WTC11 (cell line): Measurements from ENCODE around the gene IDH3B. TPM values are rescaled to one million over a fixed set of nuclear protein-coding genes. Genes with fewer than 3 reads are reported as not detected.
"Not testable (repeated sequence)": the region's sequence is repeated elsewhere in the genome, so short reads cannot be mapped to it uniquely, and the experiment has no call there.

Experiments used
- ATAC-seq: fragments of 200-7000 bp; cut with Tn5 transposase; 2 replicates; pipeline ENCODE4 v1.10.0; 2021; ENCODE audit warnings: mild to moderate bottlenecking, moderate library complexity
- CTCF ChIA-PET: fragments of 300-600 bp; sonication (Branson Sonifier 250); formaldehyde crosslinking; loops from one replicate; lab custom pipeline; 2021; ENCODE audit warnings: antibody characterized with exemption; lab: Charles Lee
- POLR2A ChIA-PET: fragments of 350-600 bp; sonication (Branson Sonifier 250); formaldehyde crosslinking; loops from one replicate; lab custom pipeline; 2021; ENCODE audit warnings: antibody characterized with exemption; lab: Charles Lee
- DNase-seq: peaks from one replicate; pipeline ENCODE4 v3.0.0; 2021; ENCODE audit warnings: low spot score
- H3K27ac Mint-ChIP-seq: 2 replicates; pipeline ENCODE4 v1.8.0; 2021; ENCODE audit warnings: mixed read lengths
- H3K27me3 Mint-ChIP-seq: 2 replicates; pipeline ENCODE4 v1.8.0; 2021; ENCODE audit warnings: low read depth, mild to moderate bottlenecking, moderate library complexity, mixed read lengths
- H3K36me3 Mint-ChIP-seq: 2 replicates; pipeline ENCODE4 v1.8.0; 2021; ENCODE audit warnings: mixed read lengths
- H3K4me1 Mint-ChIP-seq: 2 replicates; pipeline ENCODE4 v1.8.0; 2022; ENCODE audit warnings: mixed read lengths
- H3K4me3 Mint-ChIP-seq: 2 replicates; pipeline ENCODE4 v1.8.0; 2021; ENCODE audit warnings: mild to moderate bottlenecking, moderate library complexity, mixed read lengths
- H3K9me3 Mint-ChIP-seq: 2 replicates; pipeline ENCODE4 v1.8.0; 2021; ENCODE audit warnings: mixed read lengths
- ARID4B ChIP-seq: sonication (generic); formaldehyde crosslinking; IDR thresholded peaks from 2 replicates; pipeline ENCODE4 v1.8.0; 2023; ENCODE audit warnings: missing genetic modification reagents, mild to moderate bottlenecking, borderline replicate concordance
- ATF2 ChIP-seq: sonication (generic); formaldehyde crosslinking; IDR thresholded peaks from 2 replicates; pipeline ENCODE4 v1.8.1; 2022; ENCODE audit warnings: low read depth, missing genetic modification reagents, borderline replicate concordance
- CBFB ChIP-seq: sonication (generic); formaldehyde crosslinking; IDR thresholded peaks from 2 replicates; pipeline ENCODE4 v1.8.1; 2022; ENCODE audit warnings: mild to moderate bottlenecking, low read depth, missing genetic modification reagents
- FOXJ3 ChIP-seq: sonication (generic); formaldehyde crosslinking; IDR thresholded peaks from 2 replicates; pipeline ENCODE4 v1.9.0; 2021; ENCODE audit warnings: missing genetic modification reagents, mild to moderate bottlenecking, borderline replicate concordance
- JUN ChIP-seq: sonication (generic); formaldehyde crosslinking; IDR thresholded peaks from 2 replicates; pipeline ENCODE4 v1.8.0; 2023; ENCODE audit warnings: mild to moderate bottlenecking, missing genetic modification reagents
- KAT7 ChIP-seq: sonication (generic); formaldehyde crosslinking; IDR thresholded peaks from 2 replicates; pipeline ENCODE4 v1.8.1; 2023; ENCODE audit warnings: missing genetic modification reagents, mild to moderate bottlenecking, borderline replicate concordance
- TP53 ChIP-seq: sonication (generic); formaldehyde crosslinking; IDR thresholded peaks from 2 replicates; pipeline ENCODE4 v1.8.1; 2023; ENCODE audit warnings: mild to moderate bottlenecking, missing genetic modification reagents
- ZNF121 ChIP-seq: sonication (generic); formaldehyde crosslinking; IDR thresholded peaks from 2 replicates; pipeline ENCODE4 v1.8.0; 2023; ENCODE audit warnings: missing genetic modification reagents
- ZNF219 ChIP-seq: sonication (generic); formaldehyde crosslinking; IDR thresholded peaks from 2 replicates; pipeline ENCODE4 v1.8.0; 2023; ENCODE audit warnings: missing genetic modification reagents, mild to moderate bottlenecking, borderline replicate concordance
- ZNF281 ChIP-seq: sonication (generic); formaldehyde crosslinking; IDR thresholded peaks from 2 replicates; pipeline ENCODE4 v1.8.0; 2023; ENCODE audit warnings: mild to moderate bottlenecking, missing genetic modification reagents
- ZNF416 ChIP-seq: fragments of 250-450 bp; sonication (Bioruptor Pico); IDR thresholded peaks from 2 replicates; pipeline ENCODE4 v1.9.0; 2021; ENCODE audit warnings: mild to moderate bottlenecking, inconsistent platforms
- ZNF423 ChIP-seq: fragments of 250-450 bp; sonication (Bioruptor Pico); IDR thresholded peaks from 2 replicates; pipeline ENCODE4 v2.1.2; 2022; ENCODE audit warnings: mild to moderate bottlenecking, moderate library complexity
- ZNF532 ChIP-seq: fragments of 250-450 bp; sonication (Bioruptor Pico); IDR thresholded peaks from 2 replicates; pipeline ENCODE4 v1.9.0; 2021; ENCODE audit warnings: mild to moderate bottlenecking, borderline replicate concordance
- total RNA-seq: library from RNA; stranded (reverse); gene quantifications from 3 replicates; pipeline ENCODE4 v1.2.3, GENCODE V29; 2021

IDH3B gene
- total RNA-seq, 1 experiment from 2014 or later, result 136 TPM

GRCh38 chr20:2696646-2697045 is 32.6 kb upstream of the IDH3B start:
- peaks cover 86% of the 10 kb centered on the region for H3K27me3 Mint-ChIP-seq
- TF ChIP-seq ZNF219 (no peak), KAT7 (CRISPR knock-in tag) (no peak), ZNF281 (CRISPR knock-in tag) (no peak), ARID4B (CRISPR knock-in tag) (no peak), JUN (CRISPR knock-in tag) (no peak), ZNF121 (CRISPR knock-in tag) (no peak), ZNF532 (CRISPR knock-in tag) (no peak), CBFB (CRISPR knock-in tag) (no peak), ZNF416 (CRISPR knock-in tag) (no peak), TP53 (CRISPR knock-in tag) (no peak), ZNF423 (CRISPR knock-in tag) (no peak), FOXJ3 (CRISPR knock-in tag) (no peak), ATF2 (no peak)
- no peaks in the 10 kb centered on the region for H3K9me3 Mint-ChIP-seq
- peaks cover 34% of the 10 kb centered on the region for H3K4me1 Mint-ChIP-seq
- H3K4me3 Mint-ChIP-seq, result no peak overlapping the region
- H3K36me3 Mint-ChIP-seq, result peaks cover 2% of the 10 kb centered on the region
- POLR2A ChIA-PET, result no interaction called here
- DNase-seq (no peak), ATAC-seq (no peak)
- H3K27ac Mint-ChIP-seq, result no peak overlapping the region
- CTCF ChIA-PET, result no interaction called here

GRCh38 chr20:2695984-2696525 is 32.0 kb upstream of the IDH3B start:
- POLR2A ChIA-PET, H3K9me3 Mint-ChIP-seq, H3K27ac Mint-ChIP-seq, CTCF ChIA-PET, H3K36me3 Mint-ChIP-seq, H3K4me3 Mint-ChIP-seq, DNase-seq, ATAC-seq: not testable (repeated sequence)
- peaks cover 34% of the 10 kb centered on the region for H3K4me1 Mint-ChIP-seq
- H3K27me3 Mint-ChIP-seq, result peaks cover 86% of the 10 kb centered on the region
